ENCODE data around the gene SMYD3. TPM values are rescaled to one million over a fixed set of nuclear protein-coding genes. Genes with fewer than 3 reads are reported as not detected.

SMYD3 gene
- polyA plus RNA-seq, 1 donor: 7.1 TPM

- no peak for DNase-seq
These were observed 340.2 kb downstream of the SMYD3 start for GRCh38 chr1:246166841-246167240.

- no peak for DNase-seq
These were observed 341.0 kb downstream of the SMYD3 start for GRCh38 chr1:246165826-246166709.

- DNase-seq: no peak
These were observed 342.3 kb downstream of the SMYD3 start for GRCh38 chr1:246164764-246165163.

- no peak for DNase-seq
These were observed 344.5 kb downstream of the SMYD3 start for GRCh38 chr1:246162560-246162959.

GRCh38 chr1:246161626-246162025 lies 345.5 kb downstream of the SMYD3 start:
- no peak for DNase-seq

GRCh38 chr1:246160905-246161304 lies 346.2 kb downstream of the SMYD3 start:
- no peak for DNase-seq

GRCh38 chr1:246160374-246160773 lies 346.7 kb downstream of the SMYD3 start:
- no peak for DNase-seq

- DNase-seq: no peak
These were observed 347.5 kb downstream of the SMYD3 start for GRCh38 chr1:246159279-246160227.

- no peak for DNase-seq
These were observed 348.9 kb downstream of the SMYD3 start for GRCh38 chr1:246158131-246158530.

GRCh38 chr1:246157516-246157915 lies 349.6 kb downstream of the SMYD3 start:
- DNase-seq: no peak

- no peak for DNase-seq
These were observed 350.2 kb downstream of the SMYD3 start for GRCh38 chr1:246156847-246157246.

GRCh38 chr1:246155923-246156322 lies 351.2 kb downstream of the SMYD3 start:
- DNase-seq: no peak

- DNase-seq: no peak
These were observed 353.3 kb downstream of the SMYD3 start for GRCh38 chr1:246153796-246154212.

GRCh38 chr1:246152986-246153431 lies 354.1 kb downstream of the SMYD3 start:
- no peak for DNase-seq

- DNase-seq: no peak
These were observed 355.2 kb downstream of the SMYD3 start for GRCh38 chr1:246151796-246152434.

- no peak for DNase-seq
These were observed 357.5 kb downstream of the SMYD3 start for GRCh38 chr1:246149543-246149942.

GRCh38 chr1:246147524-246148461 lies 359.3 kb downstream of the SMYD3 start:
- no peak for DNase-seq

GRCh38 chr1:246146804-246147523 lies 360.1 kb downstream of the SMYD3 start:
- DNase-seq: no peak

- no peak for DNase-seq
These were observed 361.2 kb downstream of the SMYD3 start for GRCh38 chr1:246145900-246146299.

- DNase-seq: no peak
These were observed 362.1 kb downstream of the SMYD3 start for GRCh38 chr1:246144931-246145330.

Measured in hindlimb muscle (tissue), 1 donor.